WTC11 (cell line): Measurements from ENCODE around the gene MAGEF1. TPM values are rescaled to one million over a fixed set of nuclear protein-coding genes. Genes with fewer than 3 reads are reported as not detected.

ENCODE experiments used
- ATAC-seq: fragments of 200-7000 bp; cut with Tn5 transposase; 2 replicates; pipeline ENCODE4 v1.10.0; 2021; ENCODE audit warnings: mild to moderate bottlenecking, moderate library complexity
- CTCF ChIA-PET: fragments of 300-600 bp; sonication (Branson Sonifier 250); formaldehyde crosslinking; loops from one replicate; lab custom pipeline; 2021; ENCODE audit warnings: antibody characterized with exemption; lab: Charles Lee
- POLR2A ChIA-PET: fragments of 350-600 bp; sonication (Branson Sonifier 250); formaldehyde crosslinking; loops from one replicate; lab custom pipeline; 2021; ENCODE audit warnings: antibody characterized with exemption; lab: Charles Lee
- DNase-seq: peaks from one replicate; pipeline ENCODE4 v3.0.0; 2021; ENCODE audit warnings: low spot score
- H3K27ac Mint-ChIP-seq: 2 replicates; pipeline ENCODE4 v1.8.0; 2021; ENCODE audit warnings: mixed read lengths
- H3K27me3 Mint-ChIP-seq: 2 replicates; pipeline ENCODE4 v1.8.0; 2021; ENCODE audit warnings: low read depth, mild to moderate bottlenecking, moderate library complexity, mixed read lengths
- H3K36me3 Mint-ChIP-seq: 2 replicates; pipeline ENCODE4 v1.8.0; 2021; ENCODE audit warnings: mixed read lengths
- H3K4me1 Mint-ChIP-seq: 2 replicates; pipeline ENCODE4 v1.8.0; 2022; ENCODE audit warnings: mixed read lengths
- H3K4me3 Mint-ChIP-seq: 2 replicates; pipeline ENCODE4 v1.8.0; 2021; ENCODE audit warnings: mild to moderate bottlenecking, moderate library complexity, mixed read lengths
- H3K9me3 Mint-ChIP-seq: 2 replicates; pipeline ENCODE4 v1.8.0; 2021; ENCODE audit warnings: mixed read lengths
- E2F4 ChIP-seq: sonication (generic); formaldehyde crosslinking; IDR thresholded peaks from 2 replicates; pipeline ENCODE4 v1.8.1; 2022; ENCODE audit warnings: low read depth, mild to moderate bottlenecking, moderate library complexity, missing genetic modification reagents, borderline replicate concordance
- ELF4 ChIP-seq: sonication (generic); formaldehyde crosslinking; IDR thresholded peaks from 2 replicates; pipeline ENCODE4 v1.8.1; 2022; ENCODE audit warnings: low read depth, mild to moderate bottlenecking, moderate library complexity, missing genetic modification reagents
- ESRRA ChIP-seq: sonication (generic); formaldehyde crosslinking; IDR thresholded peaks from 2 replicates; pipeline ENCODE4 v1.8.1; 2022; ENCODE audit warnings: mild to moderate bottlenecking, missing genetic modification reagents, borderline replicate concordance
- FOXK1 ChIP-seq: sonication (generic); formaldehyde crosslinking; IDR thresholded peaks from 2 replicates; pipeline ENCODE4 v1.8.0; 2022; ENCODE audit warnings: mild to moderate bottlenecking, moderate library complexity, missing genetic modification reagents
- HMGA2 ChIP-seq: fragments of 250-450 bp; sonication (Bioruptor Pico); IDR thresholded peaks from 2 replicates; pipeline ENCODE4 v1.4.0; 2021; ENCODE audit warnings: mild to moderate bottlenecking, moderate library complexity
- IRF2 ChIP-seq: sonication (generic); formaldehyde crosslinking; IDR thresholded peaks from 2 replicates; pipeline ENCODE4 v1.8.0; 2022; ENCODE audit warnings: low read depth, missing genetic modification reagents, borderline replicate concordance
- KAT7 ChIP-seq: sonication (generic); formaldehyde crosslinking; IDR thresholded peaks from 2 replicates; pipeline ENCODE4 v1.8.1; 2023; ENCODE audit warnings: missing genetic modification reagents, mild to moderate bottlenecking, borderline replicate concordance
- MYBL2 ChIP-seq: sonication (generic); formaldehyde crosslinking; IDR thresholded peaks from 2 replicates; pipeline ENCODE4 v1.8.1; 2023; ENCODE audit warnings: mild to moderate bottlenecking, moderate library complexity, missing genetic modification reagents
- NR1H2 ChIP-seq: sonication (generic); formaldehyde crosslinking; IDR thresholded peaks from 2 replicates; pipeline ENCODE4 v1.9.0; 2021; ENCODE audit warnings: mild to moderate bottlenecking, moderate library complexity, missing genetic modification reagents
- RELA ChIP-seq: sonication (generic); formaldehyde crosslinking; IDR thresholded peaks from 2 replicates; pipeline ENCODE4 v1.8.1; 2022; ENCODE audit warnings: missing genetic modification reagents, mild to moderate bottlenecking, borderline replicate concordance
- RORB ChIP-seq: fragments of 250-450 bp; sonication (Bioruptor Pico); IDR thresholded peaks from 2 replicates; pipeline ENCODE4 v1.9.0; 2021; ENCODE audit warnings: mild to moderate bottlenecking
- ZNF416 ChIP-seq: fragments of 250-450 bp; sonication (Bioruptor Pico); IDR thresholded peaks from 2 replicates; pipeline ENCODE4 v1.9.0; 2021; ENCODE audit warnings: mild to moderate bottlenecking, inconsistent platforms
- ZNF532 ChIP-seq: fragments of 250-450 bp; sonication (Bioruptor Pico); IDR thresholded peaks from 2 replicates; pipeline ENCODE4 v1.9.0; 2021; ENCODE audit warnings: mild to moderate bottlenecking, borderline replicate concordance
- total RNA-seq: library from RNA; stranded (reverse); gene quantifications from 3 replicates; pipeline ENCODE4 v1.2.3, GENCODE V29; 2021
- TF ChIP-seq, protein P1 (sequence below): sonication (generic); formaldehyde crosslinking; IDR thresholded peaks from 2 replicates; pipeline ENCODE4 v1.8.0; 2022; ENCODE audit warnings: mild to moderate bottlenecking, missing genetic modification reagents
- TF ChIP-seq, protein P2 (sequence below): sonication (generic); formaldehyde crosslinking; IDR thresholded peaks from 2 replicates; pipeline ENCODE4 v1.8.0; 2022; ENCODE audit warnings: missing genetic modification reagents
- TF ChIP-seq, protein P3 (sequence below): sonication (generic); formaldehyde crosslinking; IDR thresholded peaks from 2 replicates; pipeline ENCODE4 v1.8.1; 2023; ENCODE audit warnings: mild to moderate bottlenecking, missing genetic modification reagents, borderline replicate concordance
- TF ChIP-seq, protein P4 (sequence below): sonication (generic); formaldehyde crosslinking; IDR thresholded peaks from 2 replicates; pipeline ENCODE4 v1.8.1; 2023; ENCODE audit warnings: mild to moderate bottlenecking, missing genetic modification reagents, moderate library complexity

MAGEF1 gene
- total RNA-seq, 1 experiment from 2014 or later, result 72.9 TPM

DNA sequence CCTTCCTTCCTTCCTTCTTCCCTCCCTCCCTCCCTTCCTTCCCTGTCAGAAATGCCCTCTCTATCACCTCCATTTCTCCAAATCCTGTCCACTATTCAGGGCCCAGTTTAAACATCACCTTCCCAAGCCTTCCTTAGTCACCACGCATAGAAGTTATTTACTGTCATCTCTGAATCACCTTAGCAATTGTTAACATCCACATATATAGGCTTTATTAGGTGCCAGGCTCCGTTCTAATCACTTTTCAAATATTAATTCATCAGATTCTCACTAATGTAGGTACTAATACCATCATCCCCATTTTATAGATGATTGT is 1.1 kb upstream of the MAGEF1 start:
- DNase-seq (no peak), ATAC-seq (no peak)
- Mint-ChIP-seq H3K4me3 (peak overlapping the region; percentile 94), H3K36me3 (peaks cover 30% of the 10 kb centered on the region), H3K9me3 (peaks cover 8% of the 10 kb centered on the region), H3K27me3 (no peaks in the 10 kb centered on the region), H3K4me1 (peaks cover 50% of the 10 kb centered on the region), H3K27ac (peak overlapping the region; percentile 86; the same call in 1 of the 2 replicates)
- no peak for TF ChIP-seq ELF4 (CRISPR knock-in tag)
- POLR2A ChIA-PET, result interaction anchor here (0.6 to 0.7 kb wide), 2 partner anchors 108 to 869 kb away, joined by 3 to 6 read pairs; no protein-coding TSS in a partner anchor
- CTCF ChIA-PET, result interaction anchor here (0.6 to 2.3 kb wide), 3 partner anchors 83 to 152 kb away, joined by 3 to 9 read pairs (median 4); partner anchors contain the start of gene EPHB3

GRCh38 chr3:184712248-184713039 is 580 bp upstream of the MAGEF1 start:
- ATAC-seq, result no peak; the same call in 1 of the 2 replicates
- Mint-ChIP-seq H3K36me3 (peaks cover 36% of the 10 kb centered on the region), H3K27ac (peak overlapping the region; percentile 69), H3K4me1 (peaks cover 45% of the 10 kb centered on the region), H3K27me3 (no peaks in the 10 kb centered on the region), H3K4me3 (peak overlapping the region; percentile 94), H3K9me3 (peaks cover 14% of the 10 kb centered on the region)
- ChIA-PET POLR2A (interaction anchor here (0.6 to 1.5 kb wide), 9 partner anchors 16 to 870 kb away, joined by 3 to 6 read pairs (median 3); partner anchors contain the start of gene EPHB3), CTCF (interaction anchor here (0.6 to 1.5 kb wide), 6 partner anchors 15 to 151 kb away, joined by 3 to 11 read pairs (median 4); partner anchors contain the start of gene EPHB3)
- no peak for DNase-seq
- TF ChIP-seq RELA (CRISPR knock-in tag) (no peak), FOXK1 (CRISPR knock-in tag) (no peak), NR1H2 (CRISPR knock-in tag) (no peak), ESRRA (CRISPR knock-in tag) (no peak), ZNF532 (CRISPR knock-in tag) (no peak), E2F4 (CRISPR knock-in tag) (no peak), RORB (CRISPR knock-in tag) (no peak), IRF2 (CRISPR knock-in tag) (no peak), ZNF416 (CRISPR knock-in tag) (no peak), MYBL2 (CRISPR knock-in tag) (no peak), HMGA2 (CRISPR knock-in tag) (no peak), KAT7 (CRISPR knock-in tag) (no peak)
- TF ChIP-seq, protein P1, sequence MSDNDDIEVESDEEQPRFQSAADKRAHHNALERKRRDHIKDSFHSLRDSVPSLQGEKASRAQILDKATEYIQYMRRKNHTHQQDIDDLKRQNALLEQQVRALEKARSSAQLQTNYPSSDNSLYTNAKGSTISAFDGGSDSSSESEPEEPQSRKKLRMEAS (CRISPR knock-in tag), result no peak
- TF ChIP-seq, protein P2, sequence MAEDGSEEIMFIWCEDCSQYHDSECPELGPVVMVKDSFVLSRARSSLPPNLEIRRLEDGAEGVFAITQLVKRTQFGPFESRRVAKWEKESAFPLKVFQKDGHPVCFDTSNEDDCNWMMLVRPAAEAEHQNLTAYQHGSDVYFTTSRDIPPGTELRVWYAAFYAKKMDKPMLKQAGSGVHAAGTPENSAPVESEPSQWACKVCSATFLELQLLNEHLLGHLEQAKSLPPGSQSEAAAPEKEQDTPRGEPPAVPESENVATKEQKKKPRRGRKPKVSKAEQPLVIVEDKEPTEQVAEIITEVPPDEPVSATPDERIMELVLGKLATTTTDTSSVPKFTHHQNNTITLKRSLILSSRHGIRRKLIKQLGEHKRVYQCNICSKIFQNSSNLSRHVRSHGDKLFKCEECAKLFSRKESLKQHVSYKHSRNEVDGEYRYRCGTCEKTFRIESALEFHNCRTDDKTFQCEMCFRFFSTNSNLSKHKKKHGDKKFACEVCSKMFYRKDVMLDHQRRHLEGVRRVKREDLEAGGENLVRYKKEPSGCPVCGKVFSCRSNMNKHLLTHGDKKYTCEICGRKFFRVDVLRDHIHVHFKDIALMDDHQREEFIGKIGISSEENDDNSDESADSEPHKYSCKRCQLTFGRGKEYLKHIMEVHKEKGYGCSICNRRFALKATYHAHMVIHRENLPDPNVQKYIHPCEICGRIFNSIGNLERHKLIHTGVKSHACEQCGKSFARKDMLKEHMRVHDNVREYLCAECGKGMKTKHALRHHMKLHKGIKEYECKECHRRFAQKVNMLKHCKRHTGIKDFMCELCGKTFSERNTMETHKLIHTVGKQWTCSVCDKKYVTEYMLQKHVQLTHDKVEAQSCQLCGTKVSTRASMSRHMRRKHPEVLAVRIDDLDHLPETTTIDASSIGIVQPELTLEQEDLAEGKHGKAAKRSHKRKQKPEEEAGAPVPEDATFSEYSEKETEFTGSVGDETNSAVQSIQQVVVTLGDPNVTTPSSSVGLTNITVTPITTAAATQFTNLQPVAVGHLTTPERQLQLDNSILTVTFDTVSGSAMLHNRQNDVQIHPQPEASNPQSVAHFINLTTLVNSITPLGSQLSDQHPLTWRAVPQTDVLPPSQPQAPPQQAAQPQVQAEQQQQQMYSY (CRISPR knock-in tag), result no peak
- TF ChIP-seq, protein P3, sequence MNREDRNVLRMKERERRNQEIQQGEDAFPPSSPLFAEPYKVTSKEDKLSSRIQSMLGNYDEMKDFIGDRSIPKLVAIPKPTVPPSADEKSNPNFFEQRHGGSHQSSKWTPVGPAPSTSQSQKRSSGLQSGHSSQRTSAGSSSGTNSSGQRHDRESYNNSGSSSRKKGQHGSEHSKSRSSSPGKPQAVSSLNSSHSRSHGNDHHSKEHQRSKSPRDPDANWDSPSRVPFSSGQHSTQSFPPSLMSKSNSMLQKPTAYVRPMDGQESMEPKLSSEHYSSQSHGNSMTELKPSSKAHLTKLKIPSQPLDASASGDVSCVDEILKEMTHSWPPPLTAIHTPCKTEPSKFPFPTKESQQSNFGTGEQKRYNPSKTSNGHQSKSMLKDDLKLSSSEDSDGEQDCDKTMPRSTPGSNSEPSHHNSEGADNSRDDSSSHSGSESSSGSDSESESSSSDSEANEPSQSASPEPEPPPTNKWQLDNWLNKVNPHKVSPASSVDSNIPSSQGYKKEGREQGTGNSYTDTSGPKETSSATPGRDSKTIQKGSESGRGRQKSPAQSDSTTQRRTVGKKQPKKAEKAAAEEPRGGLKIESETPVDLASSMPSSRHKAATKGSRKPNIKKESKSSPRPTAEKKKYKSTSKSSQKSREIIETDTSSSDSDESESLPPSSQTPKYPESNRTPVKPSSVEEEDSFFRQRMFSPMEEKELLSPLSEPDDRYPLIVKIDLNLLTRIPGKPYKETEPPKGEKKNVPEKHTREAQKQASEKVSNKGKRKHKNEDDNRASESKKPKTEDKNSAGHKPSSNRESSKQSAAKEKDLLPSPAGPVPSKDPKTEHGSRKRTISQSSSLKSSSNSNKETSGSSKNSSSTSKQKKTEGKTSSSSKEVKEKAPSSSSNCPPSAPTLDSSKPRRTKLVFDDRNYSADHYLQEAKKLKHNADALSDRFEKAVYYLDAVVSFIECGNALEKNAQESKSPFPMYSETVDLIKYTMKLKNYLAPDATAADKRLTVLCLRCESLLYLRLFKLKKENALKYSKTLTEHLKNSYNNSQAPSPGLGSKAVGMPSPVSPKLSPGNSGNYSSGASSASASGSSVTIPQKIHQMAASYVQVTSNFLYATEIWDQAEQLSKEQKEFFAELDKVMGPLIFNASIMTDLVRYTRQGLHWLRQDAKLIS (CRISPR knock-in tag), result no peak
- TF ChIP-seq, protein P4, sequence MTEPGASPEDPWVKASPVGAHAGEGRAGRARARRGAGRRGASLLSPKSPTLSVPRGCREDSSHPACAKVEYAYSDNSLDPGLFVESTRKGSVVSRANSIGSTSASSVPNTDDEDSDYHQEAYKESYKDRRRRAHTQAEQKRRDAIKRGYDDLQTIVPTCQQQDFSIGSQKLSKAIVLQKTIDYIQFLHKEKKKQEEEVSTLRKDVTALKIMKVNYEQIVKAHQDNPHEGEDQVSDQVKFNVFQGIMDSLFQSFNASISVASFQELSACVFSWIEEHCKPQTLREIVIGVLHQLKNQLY, result no peak
